Stimulated activated CD4-positive, alpha-beta T cell treated with anti-CD3 and anti-CD28 coated beads, TNF-alpha, amount 100 ng/mL, for 48 hours (primary cell): ENCODE data around the gene EEPD1.

Experiments
- DNase-seq, 3 donors: peaks; one replicate each; pipeline ENCODE4 v3.0.0-alpha.2; 2020; ENCODE audit warnings: low read depth in 3 of 3

EEPD1 gene

GRCh38 chr7:36154255-36155212 is 1.5 kb downstream of the EEPD1 start:
- DNase-seq = no peak

DNA sequence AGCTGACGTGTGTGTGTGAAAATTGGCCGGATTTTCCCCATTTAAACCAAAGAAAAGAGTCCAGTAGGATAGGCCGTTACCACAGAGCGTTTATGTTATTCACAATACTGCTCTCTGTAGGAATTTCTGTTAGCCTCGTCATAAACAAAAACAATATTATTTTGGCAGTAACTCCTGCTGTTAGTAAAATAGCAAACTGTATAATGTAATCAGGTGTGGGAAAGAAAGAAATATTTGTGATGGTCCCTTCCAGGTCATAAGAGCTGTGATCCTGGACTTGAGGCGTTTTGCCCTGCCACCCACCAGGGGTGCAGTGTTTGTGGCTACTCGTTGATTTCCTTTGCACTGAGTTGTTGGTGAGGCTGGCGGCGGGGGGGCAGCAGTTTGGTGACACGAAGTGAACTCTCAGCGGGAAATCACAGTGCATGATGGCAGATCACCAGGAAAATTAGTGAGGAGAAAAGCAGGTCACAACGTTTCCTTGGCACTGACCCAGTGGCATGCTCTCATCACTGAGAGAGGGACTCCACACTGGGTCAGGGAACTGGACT is 2.8 kb downstream of the EEPD1 start:
- no peak for DNase-seq

- no peak for DNase-seq
Measured at GRCh38 chr7:36157527-36158320, 4.7 kb downstream of the EEPD1 start.

DNA sequence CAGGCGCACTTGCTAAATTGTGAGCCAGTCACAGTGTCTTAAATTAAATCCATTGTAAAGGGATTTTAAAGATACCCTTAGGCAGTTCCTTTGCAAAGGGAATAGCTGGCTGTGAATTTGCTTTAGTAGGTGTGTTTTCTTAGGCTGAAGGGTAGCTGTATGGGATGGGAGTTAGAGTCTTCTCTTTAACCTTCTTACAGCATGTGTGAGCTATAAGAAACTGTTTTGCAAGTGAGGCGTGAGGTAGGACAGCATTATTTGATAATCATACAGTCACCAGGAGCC is 5.2 kb downstream of the EEPD1 start:
- DNase-seq = no peak

DNA sequence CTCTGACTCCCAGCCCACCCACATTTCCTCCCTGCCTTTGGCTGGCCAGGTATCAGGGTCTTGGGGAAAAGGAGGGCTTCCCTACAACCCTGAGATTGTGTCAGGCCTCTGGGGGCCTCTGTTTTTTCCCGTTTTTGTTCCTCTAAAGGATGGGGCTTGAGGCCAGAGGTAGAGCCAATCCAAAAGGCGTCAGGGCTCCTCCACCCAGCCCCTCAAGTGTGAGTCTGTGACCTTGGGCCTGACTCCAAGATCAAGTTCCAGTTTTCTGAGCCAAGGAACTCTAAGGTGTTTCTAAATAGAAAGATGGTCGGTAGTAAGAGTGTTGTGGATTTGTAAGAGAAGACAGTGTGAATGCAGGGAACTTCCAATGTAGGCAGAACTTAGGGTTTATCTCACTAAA is 6.6 kb downstream of the EEPD1 start:
- no peak for DNase-seq

DNA sequence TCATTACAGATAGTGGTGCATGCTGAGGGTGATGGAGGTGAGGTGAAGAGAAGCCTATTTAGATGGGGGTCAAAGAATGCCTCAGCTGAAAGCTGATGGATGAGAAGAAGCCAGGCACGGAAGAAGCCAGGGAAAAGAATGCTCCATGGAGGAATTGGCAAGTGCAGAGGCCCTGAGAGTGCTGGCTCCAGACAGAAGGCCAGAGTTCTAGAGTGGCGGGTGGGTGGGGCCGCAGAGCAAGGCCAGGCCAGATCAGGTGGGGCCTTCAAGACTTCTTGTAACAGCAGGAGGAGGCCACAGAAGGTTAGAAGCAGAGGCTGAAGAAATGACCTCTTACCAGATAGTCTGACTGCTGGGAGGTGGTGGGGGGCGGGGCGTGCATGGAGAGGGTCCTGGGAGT is 7.3 kb downstream of the EEPD1 start:
- DNase-seq = no peak

- no peak for DNase-seq
Measured at GRCh38 chr7:36161996-36162395, 8.9 kb downstream of the EEPD1 start.

DNA sequence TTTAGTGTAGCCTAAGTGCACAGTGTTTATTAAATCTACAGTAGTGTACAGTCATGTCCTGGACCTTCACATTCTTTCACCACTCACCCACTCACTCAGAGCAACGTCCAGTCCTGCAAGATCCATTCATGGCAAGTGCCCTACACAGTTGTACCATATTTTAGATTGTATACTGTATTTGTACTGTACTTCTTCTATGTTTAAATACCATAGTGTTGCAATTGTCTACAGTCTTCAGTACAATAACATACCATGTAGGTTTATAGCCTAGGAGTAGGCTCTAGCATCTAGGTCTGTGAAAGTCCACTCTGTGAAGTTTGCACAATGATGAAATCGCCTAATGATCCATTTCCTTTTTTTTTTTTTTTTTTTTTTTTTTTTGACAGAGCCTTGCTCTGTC is 12.0 kb downstream of the EEPD1 start:
- DNase-seq = no peak

DNA sequence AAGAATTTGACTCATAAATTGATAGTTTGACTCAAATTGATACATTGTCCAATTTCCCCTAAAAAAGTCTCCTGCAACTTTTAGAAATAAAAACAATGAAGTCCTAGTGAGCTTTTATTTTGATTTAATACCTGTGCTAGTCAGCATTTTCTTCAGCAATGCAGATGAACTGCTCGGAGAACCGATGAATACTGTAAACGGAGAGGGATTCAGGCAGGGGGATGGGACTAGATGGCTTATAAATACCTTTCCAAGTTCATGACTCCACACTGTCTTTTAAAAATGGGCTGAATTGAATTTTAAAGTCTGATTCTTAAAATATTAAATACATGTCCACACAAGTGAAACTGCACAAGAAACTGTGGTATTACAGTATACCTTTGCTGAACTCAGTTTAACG is 12.7 kb downstream of the EEPD1 start:
- no peak for DNase-seq

DNA sequence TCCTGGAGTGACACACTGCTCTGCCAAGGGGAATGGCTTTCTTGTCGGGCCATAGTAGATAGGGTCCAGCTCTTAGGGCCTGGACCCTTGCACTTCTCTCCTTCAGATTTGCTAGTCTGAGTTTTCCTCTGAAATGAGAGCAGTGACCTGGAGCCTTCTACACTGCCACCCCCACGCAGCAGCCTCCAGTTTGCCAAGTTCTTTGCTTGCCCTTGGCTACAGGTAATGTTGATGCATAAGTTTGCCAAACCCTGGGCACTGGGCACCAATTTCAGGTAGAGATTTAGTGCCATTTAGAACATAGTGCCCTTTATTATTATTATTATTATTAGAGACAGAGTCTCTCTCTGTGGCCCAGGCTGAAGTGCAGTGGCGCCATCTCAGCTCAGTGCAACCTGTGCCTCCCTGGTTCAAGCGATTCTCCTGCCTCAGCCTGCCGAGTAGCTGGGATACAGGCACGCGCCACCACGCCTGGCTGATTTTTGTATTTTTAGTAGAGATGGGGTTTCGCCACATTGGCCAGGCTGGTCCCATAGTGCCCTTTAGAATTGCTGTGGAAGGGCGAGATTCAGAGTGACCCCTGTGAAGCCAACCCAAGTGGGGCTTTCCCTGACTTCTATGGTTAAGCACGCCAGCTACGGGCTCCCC is 14.5 kb downstream of the EEPD1 start:
- DNase-seq = no peak

DNA sequence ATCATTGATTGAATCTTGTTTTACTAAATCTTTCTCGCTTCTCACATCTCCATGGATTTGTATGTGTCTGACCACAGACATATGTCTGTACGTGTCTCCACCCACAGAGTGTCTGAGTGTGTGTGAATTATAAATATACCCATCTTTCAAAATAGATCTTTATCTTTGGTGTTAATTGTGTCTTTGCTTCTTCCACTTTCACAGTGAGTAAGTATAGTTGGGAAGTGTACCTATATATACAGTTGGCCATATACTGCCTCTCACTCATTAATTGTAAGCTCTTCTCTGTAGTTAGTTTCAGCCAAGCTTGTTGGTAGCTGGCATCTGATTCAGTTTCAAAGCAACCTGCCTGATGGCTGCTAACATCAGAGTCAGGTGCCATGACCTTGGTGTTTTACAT is 18.4 kb downstream of the EEPD1 start:
- DNase-seq = no peak

DNA sequence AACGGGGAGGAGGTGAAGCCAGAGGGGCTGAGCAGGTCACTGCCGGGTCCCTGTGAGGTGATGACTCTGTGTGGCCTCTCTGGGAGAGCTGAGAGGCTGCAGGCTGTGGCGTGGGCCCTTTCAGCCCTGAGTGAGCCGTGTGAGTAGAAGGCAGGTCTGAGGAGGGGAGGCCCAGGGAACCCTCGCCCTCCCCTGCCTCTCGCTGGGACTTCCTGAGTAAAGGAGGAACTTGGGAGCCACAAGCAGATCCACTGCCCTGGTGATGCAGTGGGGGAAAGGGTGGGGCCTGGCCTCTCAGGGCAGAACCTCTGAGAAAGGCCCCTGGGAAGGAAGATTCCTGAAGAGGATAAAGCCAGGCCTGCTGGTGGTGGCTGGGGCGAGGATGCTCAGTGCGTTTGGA is 22.8 kb downstream of the EEPD1 start:
- DNase-seq = no peak

DNA sequence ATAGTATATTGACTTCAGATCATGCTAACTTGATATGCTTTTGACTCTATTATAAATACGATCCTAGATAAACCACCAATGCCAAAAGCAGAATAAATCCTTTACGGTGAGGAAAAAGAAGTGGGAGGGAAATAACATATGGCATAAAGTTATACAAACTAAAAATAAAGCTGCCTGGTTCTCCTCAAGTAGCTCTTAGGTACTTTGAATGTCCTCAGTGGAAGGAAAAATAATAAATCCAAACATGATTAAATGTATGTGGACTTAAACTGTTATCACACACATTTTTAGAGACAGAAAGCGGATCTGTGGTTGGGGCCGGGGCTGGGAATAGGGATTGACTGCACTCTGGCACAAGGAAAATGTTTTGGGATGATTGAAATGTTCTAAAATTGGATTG is 23.6 kb downstream of the EEPD1 start:
- DNase-seq = no peak

GRCh38 chr7:36180121-36180520 is 27.1 kb downstream of the EEPD1 start:
- DNase-seq = no peak

DNA sequence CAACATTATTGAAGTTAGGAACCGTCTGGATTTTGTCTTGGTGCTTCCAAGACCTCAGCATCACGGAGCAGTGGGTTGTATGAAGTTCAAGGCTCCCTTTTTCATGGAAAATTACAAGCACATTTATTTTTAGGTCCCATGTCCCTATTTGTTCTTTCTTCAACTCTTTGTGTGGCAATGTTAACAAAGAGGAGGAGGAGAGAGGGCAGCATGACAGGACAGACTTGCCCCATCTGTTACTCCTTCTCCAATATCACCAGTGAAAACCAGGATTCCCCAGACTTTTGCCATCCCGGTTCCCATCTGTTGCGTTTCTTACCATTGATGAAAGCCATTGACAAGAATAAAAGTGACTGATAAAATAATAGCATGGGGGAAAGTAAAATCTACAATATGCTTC is 28.6 kb downstream of the EEPD1 start:
- no peak for DNase-seq

GRCh38 chr7:36182854-36183604 is 30.0 kb downstream of the EEPD1 start:
- no peak for DNase-seq

DNA sequence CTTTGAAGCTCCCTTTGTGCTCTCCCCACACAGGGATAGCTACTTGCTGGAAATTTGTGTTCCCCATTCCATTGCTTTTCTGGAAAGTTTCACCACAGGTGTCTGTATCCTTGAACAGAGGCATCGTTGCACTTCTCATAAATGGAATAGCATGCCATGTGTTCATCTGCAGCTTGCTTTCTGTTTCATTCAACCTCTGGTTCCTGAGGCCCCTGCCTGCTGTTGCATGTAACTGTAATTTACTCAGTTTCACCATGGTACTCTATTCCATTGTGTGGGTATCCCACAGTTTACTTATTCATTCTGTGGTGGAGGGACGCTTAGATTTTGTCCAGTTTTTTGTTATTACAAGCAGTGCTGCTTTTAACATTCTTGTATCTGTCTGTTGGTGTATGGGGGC is 32.0 kb downstream of the EEPD1 start:
- no peak for DNase-seq

- DNase-seq = no peak
Measured at GRCh38 chr7:36185756-36186155, 32.7 kb downstream of the EEPD1 start.

DNA sequence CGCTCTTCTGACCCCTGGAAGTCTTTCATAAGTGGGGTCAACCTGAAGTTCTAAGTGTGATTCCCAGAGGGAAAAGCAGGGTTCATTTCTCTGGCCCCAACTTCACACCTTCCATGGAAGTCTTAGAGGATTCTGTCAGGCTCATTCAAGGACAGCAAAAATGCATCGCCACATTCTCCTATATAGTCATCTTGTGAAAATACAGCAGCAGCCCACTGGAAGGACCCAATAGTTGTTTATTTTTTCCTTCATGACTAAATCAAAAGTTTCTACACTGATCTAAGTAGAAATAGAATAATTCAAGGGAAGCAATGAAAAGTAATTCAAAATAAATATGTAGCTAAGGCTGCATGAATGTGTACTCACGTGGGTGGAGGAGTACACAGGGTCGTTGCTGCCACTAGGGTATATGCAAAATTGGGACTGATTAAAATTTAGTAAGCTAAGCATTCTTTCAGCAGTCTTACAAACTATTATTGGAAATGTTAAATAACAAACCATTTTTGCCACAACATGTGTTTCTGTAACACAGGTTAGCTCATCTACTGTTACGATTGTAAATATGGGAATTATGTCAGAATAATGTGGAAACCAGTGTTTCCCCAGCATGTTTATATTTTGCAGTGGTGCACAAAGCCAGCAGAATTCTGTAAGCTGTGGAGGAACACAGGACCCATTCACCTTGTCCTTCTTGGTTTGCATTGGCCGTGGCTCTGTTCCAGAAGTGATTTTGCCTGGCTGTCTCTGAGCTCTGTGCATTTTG is 33.5 kb downstream of the EEPD1 start:
- DNase-seq = no peak

DNA sequence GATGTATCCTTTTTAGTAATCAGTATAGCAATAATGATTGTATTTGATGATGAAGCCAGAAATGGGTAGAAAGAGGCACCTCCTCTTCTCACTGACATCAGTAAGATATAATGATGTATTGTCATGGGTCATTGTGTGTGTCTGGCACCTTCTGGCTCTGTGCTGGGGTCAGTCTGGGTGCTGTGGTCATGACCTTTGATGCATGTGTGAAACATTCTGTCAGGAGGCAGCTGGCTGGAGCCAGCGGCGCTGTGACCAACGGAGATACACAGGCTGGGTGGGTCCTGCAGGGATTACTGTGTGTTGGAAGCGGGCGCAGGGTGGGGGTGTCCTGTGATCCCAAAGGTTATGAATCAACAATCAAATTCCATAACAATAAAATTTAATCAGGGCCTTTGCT is 35.2 kb downstream of the EEPD1 start:
- DNase-seq = no peak

- no peak for DNase-seq
Measured at GRCh38 chr7:36188906-36189305, 35.9 kb downstream of the EEPD1 start.
